CD4-positive, alpha-beta T cell treated with Interleukin-15 for 4 hours (primary cell): ENCODE results near the gene AKNA.

ENCODE experiments used
- DNase-seq: peaks from one replicate; pipeline ENCODE4 v3.0.0-alpha.2; 2020; ENCODE audit warnings: low spot score

AKNA gene

GRCh38 chr9:114303977-114304376 is 83.8 kb downstream of the AKNA start:
- no peak for DNase-seq

- no peak for DNase-seq
Measured at GRCh38 chr9:114303571-114303970, 84.2 kb downstream of the AKNA start.

GRCh38 chr9:114302727-114303126 is 85.1 kb downstream of the AKNA start:
- no peak for DNase-seq

GRCh38 chr9:114301798-114302565 is 85.8 kb downstream of the AKNA start:
- DNase-seq, result no peak

- no peak for DNase-seq
Measured at GRCh38 chr9:114300846-114301797, 86.7 kb downstream of the AKNA start.

GRCh38 chr9:114300153-114300845 is 87.5 kb downstream of the AKNA start:
- no peak for DNase-seq

GRCh38 chr9:114299286-114300152 is 88.3 kb downstream of the AKNA start:
- DNase-seq, result no peak

GRCh38 chr9:114296338-114296737 is 91.4 kb downstream of the AKNA start:
- no peak for DNase-seq

GRCh38 chr9:114294664-114295063 is 93.1 kb downstream of the AKNA start:
- DNase-seq, result no peak

GRCh38 chr9:114291886-114292590 is 95.7 kb downstream of the AKNA start:
- DNase-seq, result no peak

- peak; percentile 65 for DNase-seq
Measured at GRCh38 chr9:114291064-114291474, 96.7 kb downstream of the AKNA start.

GRCh38 chr9:114290561-114290986 is 97.2 kb downstream of the AKNA start:
- no peak for DNase-seq

GRCh38 chr9:114289571-114290481 is 98.0 kb downstream of the AKNA start:
- DNase-seq, result no peak

GRCh38 chr9:114289106-114289505 is 98.7 kb downstream of the AKNA start:
- DNase-seq, result no peak

- no peak for DNase-seq
Measured at GRCh38 chr9:114288193-114289091, 99.3 kb downstream of the AKNA start.

- no peak for DNase-seq
Measured at GRCh38 chr9:114287763-114288192, 100.0 kb downstream of the AKNA start.

GRCh38 chr9:114287001-114287762 is 100.6 kb downstream of the AKNA start:
- no peak for DNase-seq
